Right lobe of liver (tissue), 6 donors: Measurements from ENCODE around the gene PURA. TPM values are rescaled to one million over a fixed set of nuclear protein-coding genes. Genes with fewer than 3 reads are reported as not detected.

ENCODE experiments used
- ATAC-seq, 4 donors: fragments of 200-7000 bp; cut with Tn5 transposase; one replicate each; pipeline ENCODE4 v1.9.1; 2020; ENCODE audit warnings: mild to moderate bottlenecking in 4 of 4, moderate library complexity in 4 of 4
- DNase-seq, 3 donors: peaks; one replicate each; pipeline ENCODE4 v3.0.0-alpha.2; 2020
- H3K27ac ChIP-seq, 3 donors: fragments of 200-600 bp; one replicate each; pipeline ENCODE4 v1.8.0; 2022
- H3K27me3 ChIP-seq, 2 donors: fragments of 200-600 bp; one replicate each; pipeline ENCODE4 v1.8.0; 2022
- H3K36me3 ChIP-seq, 4 donors: fragments of 200-600 bp; sonication (generic) in 1 of 4; one replicate each; pipeline versions ENCODE4 v1.5.1 to v1.8.0; 2017 to 2022; ENCODE audit warnings: control low read depth in 1 of 4
- H3K4me1 ChIP-seq, 4 donors: fragments of 200-600 bp; sonication (generic) in 1 of 4; one replicate each; pipeline versions ENCODE4 v1.5.1 to v1.8.0; 2017 to 2022; ENCODE audit warnings: control low read depth in 1 of 4
- H3K4me3 ChIP-seq, 3 donors: fragments of 200-600 bp; one replicate each; pipeline ENCODE4 v1.8.0; 2022
- H3K9me3 ChIP-seq, 4 donors: fragments of 200-600 bp; sonication (generic) in 1 of 4; one replicate each; pipeline versions ENCODE4 v1.5.1 to v1.8.0; 2017 to 2022; ENCODE audit warnings: control low read depth in 1 of 4
- POLR2A ChIP-seq: fragments of 450-650 bp; IDR thresholded peaks from one replicate; pipeline ENCODE4 v1.6.1; 2017; ENCODE audit warnings: antibody characterized with exemption, mild to moderate bottlenecking
- whole genome bisulfite sequencing: methylation state at CpG from one replicate; pipeline ENCODE4 v1.1.6; 2018; ENCODE audit warnings: low coverage, low lambda C conversion rate; ENCODE audit not compliant: insufficient coverage; ENCODE audit errors: missing lambda C conversion rate; 5-methylcytosine and 5-hydroxymethylcytosine counted together
- intact Hi-C, 2 donors: fragments of 100-400 bp; cut with DNase I; formaldehyde crosslinking; loops; one replicate each; pipeline versions ENCODE4 v1.11.2 to v1.14.1; 2022
- total RNA-seq, 6 experiments: library from RNA; depleted of rRNA in 2 of 6; stranded (reverse); fragments of >200 nt in 2 of 6; fragmentation: NEBNext Ultra II Directional in 3 of 6; extraction: Animal tissue kit (Norgen Biotek cat#: 25700) in 3 of 6; gene quantifications; one replicate each; pipeline versions ENCODE4 v1.1.0 to v1.2.4, GENCODE V29; 2016 to 2023
- TF ChIP-seq, protein P1 (sequence below), 4 donors: fragments of 200-600 bp in 3 of 4; fragments of 450-650 bp in 1 of 4; IDR thresholded peaks; one replicate each; pipeline versions ENCODE4 v1.5.1 to v1.8.0; 2016 to 2022; ENCODE audit warnings: antibody characterized with exemption in 4 of 4, mild to moderate bottlenecking in 2 of 4
- donor health status: DM: no; HTN: yes; CAD: no.
- donor health status: DM: no; HTN: no; CAD: no.
- donor health status: DM: no; HTN: no; CAD: no.
- donor health status: DM: no; HTN: yes; CAD: no.
- donor health status: DM: no; HTN: yes; CAD: no.

PURA gene
- total RNA-seq, 6 experiments from 2014 or later = 8.7 to 14.1 (median 12.1) TPM

GRCh38 chr5:140140435-140140834 lies 26.5 kb downstream of the PURA start:
- Histone ChIP-seq H3K27me3 (no peaks in the 10 kb centered on the region), H3K36me3 (no peaks in the 10 kb centered on the region), H3K9me3 (no peaks in the 10 kb centered on the region), H3K27ac (peak overlapping the region in 1 of 3 donors; percentile 30), H3K4me3 (no peak overlapping the region), H3K4me1 (peaks cover 0 to 40% (median 8%) of the 10 kb centered on the region in 4 donors)
- 59% methylated on average over 3 of the region's 3 CpGs for WGBS
- DNase-seq (no peak), ATAC-seq (peak in 3 of 4 donors; percentile 40 to 49 (median 44))
- no peak for TF ChIP-seq POLR2A
- TF ChIP-seq, protein P1, sequence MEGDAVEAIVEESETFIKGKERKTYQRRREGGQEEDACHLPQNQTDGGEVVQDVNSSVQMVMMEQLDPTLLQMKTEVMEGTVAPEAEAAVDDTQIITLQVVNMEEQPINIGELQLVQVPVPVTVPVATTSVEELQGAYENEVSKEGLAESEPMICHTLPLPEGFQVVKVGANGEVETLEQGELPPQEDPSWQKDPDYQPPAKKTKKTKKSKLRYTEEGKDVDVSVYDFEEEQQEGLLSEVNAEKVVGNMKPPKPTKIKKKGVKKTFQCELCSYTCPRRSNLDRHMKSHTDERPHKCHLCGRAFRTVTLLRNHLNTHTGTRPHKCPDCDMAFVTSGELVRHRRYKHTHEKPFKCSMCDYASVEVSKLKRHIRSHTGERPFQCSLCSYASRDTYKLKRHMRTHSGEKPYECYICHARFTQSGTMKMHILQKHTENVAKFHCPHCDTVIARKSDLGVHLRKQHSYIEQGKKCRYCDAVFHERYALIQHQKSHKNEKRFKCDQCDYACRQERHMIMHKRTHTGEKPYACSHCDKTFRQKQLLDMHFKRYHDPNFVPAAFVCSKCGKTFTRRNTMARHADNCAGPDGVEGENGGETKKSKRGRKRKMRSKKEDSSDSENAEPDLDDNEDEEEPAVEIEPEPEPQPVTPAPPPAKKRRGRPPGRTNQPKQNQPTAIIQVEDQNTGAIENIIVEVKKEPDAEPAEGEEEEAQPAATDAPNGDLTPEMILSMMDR (IDR thresholded peaks at IDR 0.05) = no peak
- intact Hi-C loops = loop anchor here in 1 of 2 donors (5.0 kb wide), 1 partner anchor 68 kb away; no protein-coding TSS in a partner anchor

GRCh38 chr5:140141241-140141640 lies 27.3 kb downstream of the PURA start:
- no peak overlapping the region for H3K4me3 ChIP-seq
- intact Hi-C loops = loop anchor here in 1 of 2 donors (5.0 kb wide), 1 partner anchor 69 kb away; no protein-coding TSS in a partner anchor
- no peak for TF ChIP-seq POLR2A
- TF ChIP-seq, protein P1 (IDR thresholded peaks at IDR 0.05) = no peak
- peak overlapping the region in 1 of 3 donors; percentile 33 for H3K27ac ChIP-seq
- no peaks in the 10 kb centered on the region for H3K27me3 ChIP-seq
- H3K36me3 ChIP-seq = no peaks in the 10 kb centered on the region
- peak in 3 of 4 donors; percentile 27 to 47 (median 31) for ATAC-seq
- no peak for DNase-seq
- H3K4me1 ChIP-seq = peaks cover 0 to 48% (median 8%) of the 10 kb centered on the region in 4 donors
- no peaks in the 10 kb centered on the region for H3K9me3 ChIP-seq

DNA sequence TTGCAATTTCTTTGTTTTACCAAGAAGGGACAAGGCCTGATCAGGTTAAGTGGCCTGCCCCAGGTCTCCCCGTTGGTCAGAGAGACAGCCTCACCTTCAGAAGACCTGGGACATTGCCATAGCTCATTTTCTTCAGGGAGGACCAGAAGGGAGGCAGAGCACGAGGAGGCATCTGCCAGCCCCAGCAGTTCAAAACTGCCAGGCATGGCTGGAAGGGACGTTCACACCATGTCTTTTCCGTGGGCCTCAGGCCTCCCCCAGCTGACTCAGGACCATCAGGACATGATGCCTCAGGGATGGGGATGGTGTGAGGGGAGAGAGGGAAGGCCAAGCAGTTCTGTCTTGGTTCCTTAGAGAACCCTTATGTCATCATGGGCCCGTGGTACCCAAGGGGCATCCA lies 28.3 kb downstream of the PURA start:
- Histone ChIP-seq H3K9me3 (no peaks in the 10 kb centered on the region), H3K27ac (peak overlapping the region in 1 of 3 donors; percentile 33), H3K36me3 (no peaks in the 10 kb centered on the region), H3K4me1 (peaks cover 0 to 51% (median 8%) of the 10 kb centered on the region in 4 donors), H3K4me3 (no peak overlapping the region), H3K27me3 (no peaks in the 10 kb centered on the region)
- ATAC-seq (no peak), DNase-seq (no peak)
- intact Hi-C loops = loop anchor here in 1 of 2 donors (5.0 kb wide), 1 partner anchor 70 kb away; no protein-coding TSS in a partner anchor
- TF ChIP-seq, protein P1 (IDR thresholded peaks at IDR 0.05) = no peak
- no peak for TF ChIP-seq POLR2A
- WGBS = 70% methylated on average over 2 of the region's 5 CpGs

GRCh38 chr5:140142856-140143255 lies 28.9 kb downstream of the PURA start:
- H3K27me3 ChIP-seq = no peaks in the 10 kb centered on the region
- ATAC-seq (peak; percentile 14 to 55 (median 41)), DNase-seq (peak in 1 of 3 donors; percentile 63)
- H3K36me3 ChIP-seq = no peaks in the 10 kb centered on the region
- H3K27ac ChIP-seq = peak overlapping the region in 1 of 3 donors; percentile 33
- intact Hi-C loops = loop anchor here in 1 of 2 donors (5.0 kb wide), 1 partner anchor 71 kb away; no protein-coding TSS in a partner anchor
- TF ChIP-seq, protein P1 (IDR thresholded peaks at IDR 0.05) = no peak
- TF ChIP-seq POLR2A = no peak
- H3K4me1 ChIP-seq = peaks cover 0 to 51% (median 8%) of the 10 kb centered on the region in 4 donors
- H3K4me3 ChIP-seq = no peak overlapping the region
- whole genome bisulfite sequencing = 60% methylated on average over 1 of the region's 7 CpGs
- H3K9me3 ChIP-seq = no peaks in the 10 kb centered on the region
